ENCODE data around the gene SNF8. TPM values are rescaled to one million over a fixed set of nuclear protein-coding genes. Genes with fewer than 3 reads are reported as not detected.

Gene SNF8
- total and polyA plus RNA-seq, 9 of the 15 experiments (the other 6 are each of a cell fraction or from before 2014, with no cell fraction given), result 6.9 to 149 (median 117) TPM

GRCh38 chr17:48908047-48908843, 36.4 kb downstream of the SNF8 start, which contains the start of gene UBE2Z (continued):
- peak; percentile 83 for TF ChIP-seq HNRNPLL (IDR thresholded peaks at IDR 0.05; ENCODE audit: low read depth, low read length, poor library complexity, severe bottlenecking)
- TF ChIP-seq ZBTB12 (CRISPR knock-in tag; IDR thresholded peaks at IDR 0.05), result no peak
- TF ChIP-seq ZBTB34 (CRISPR knock-in tag; IDR thresholded peaks at IDR 0.05), result no peak
- peak; percentile 35 to 75 for TF ChIP-seq AFF1 (IDR thresholded peaks at IDR 0.05; ENCODE audit: low read depth in 1 of 2, partially characterized antibody in 2 of 2)
- TF ChIP-seq GTF2B (IDR thresholded peaks at IDR 0.05; ENCODE audit: extremely low read depth, insufficient read length), result no peak
- peak; percentile 88; the same call in 1 of the 2 replicates for TF ChIP-seq HDGF (IDR thresholded peaks at IDR 0.05)
- peak; percentile 56; the same call in 1 of the 2 replicates for TF ChIP-seq TOE1 (IDR thresholded peaks at IDR 0.05; ENCODE audit: borderline replicate concordance)
- no peak for TF ChIP-seq TOE1 (CRISPR knock-in tag; IDR thresholded peaks at IDR 0.05; ENCODE audit: borderline replicate concordance, low read depth)
- TF ChIP-seq ZNF696 (CRISPR knock-in tag; conservative IDR thresholded peaks at IDR 0.05), result no peak
- peak; percentile 84 for TF ChIP-seq HDAC2 (IDR thresholded peaks at IDR 0.05)
- TF ChIP-seq GABPB2 (CRISPR knock-in tag; conservative IDR thresholded peaks at IDR 0.05), result no peak
- no peak for TF ChIP-seq ZNF445 (CRISPR knock-in tag; IDR thresholded peaks at IDR 0.05; ENCODE audit: low read depth)
- TF ChIP-seq ZNF24 (IDR thresholded peaks at IDR 0.05), result peak; percentile 70; the same call in 1 of the 2 replicates
- TF ChIP-seq ASH1L (IDR thresholded peaks at IDR 0.05; ENCODE audit: borderline replicate concordance, low read depth, partially characterized antibody), result peak; percentile 64
- no peak for TF ChIP-seq ZNF253 (CRISPR knock-in tag; conservative IDR thresholded peaks at IDR 0.05)
- TF ChIP-seq MXD1 (CRISPR knock-in tag; IDR thresholded peaks at IDR 0.05; ENCODE audit: borderline replicate concordance, poor library complexity, severe bottlenecking), result no peak
- no peak for TF ChIP-seq CHD2 (IDR thresholded peaks at IDR 0.05; ENCODE audit: low read depth, low read length)
- TF ChIP-seq ZNF431 (CRISPR knock-in tag; IDR thresholded peaks at IDR 0.05), result no peak; the same call in 1 of the 2 replicates
- TF ChIP-seq TAF9B (IDR thresholded peaks at IDR 0.05; ENCODE audit: partially characterized antibody), result peak; percentile 80
- no peak for TF ChIP-seq ZNF347 (CRISPR knock-in tag; IDR thresholded peaks at IDR 0.05; ENCODE audit: low read depth)
